Left lung (tissue), 10 donors: ENCODE data around the gene ZC3H7A. TPM values are rescaled to one million over a fixed set of nuclear protein-coding genes. Genes with fewer than 3 reads are reported as not detected.

Experiments used
- ATAC-seq: fragments of 200-7000 bp; cut with Tn5 transposase; one replicate; pipeline ENCODE4 v1.9.1; 2020; ENCODE audit warnings: moderate library complexity
- DNase-seq, 4 donors: peaks; one replicate each; pipeline ENCODE4 v3.0.0-alpha.2; 2013 to 2020
- H3K27ac ChIP-seq, 2 donors: fragments of 200-600 bp; sonication (generic) in 1 of 2; one replicate each; pipeline versions ENCODE4 v1.5.0 to v1.8.0; 2020 to 2021
- H3K27me3 ChIP-seq, 2 donors: fragments of 200-600 bp; sonication (generic) in 1 of 2; one replicate each; pipeline versions ENCODE4 v1.5.0 to v1.8.0; 2020 to 2021
- H3K36me3 ChIP-seq, 2 donors: fragments of 200-600 bp; sonication (generic) in 1 of 2; one replicate each; pipeline versions ENCODE4 v1.5.0 to v1.8.0; 2020 to 2021
- H3K4me1 ChIP-seq, 2 donors: fragments of 200-600 bp; one replicate each; pipeline ENCODE4 v1.8.0; 2021
- H3K4me3 ChIP-seq, 2 donors: fragments of 200-600 bp; sonication (generic) in 1 of 2; one replicate each; pipeline versions ENCODE4 v1.5.0 to v1.8.0; 2020 to 2021; ENCODE audit warnings: mild to moderate bottlenecking in 1 of 2
- H3K9me3 ChIP-seq, 2 donors: fragments of 200-600 bp; sonication (generic) in 1 of 2; one replicate each; pipeline versions ENCODE4 v1.5.0 to v1.8.0; 2020 to 2021
- CTCF ChIP-seq, 2 donors: fragments of 200-600 bp; sonication (generic) in 1 of 2; IDR thresholded peaks; one replicate each; pipeline versions ENCODE4 v1.5.0 to v1.8.0; 2021; ENCODE audit warnings: antibody characterized with exemption in 2 of 2
- intact Hi-C, 2 donors: fragments of 100-400 bp; cut with DNase I; formaldehyde crosslinking; loops; one replicate each; pipeline versions ENCODE4 v1.11.2 to v1.14.2; 2022
- polyA plus RNA-seq, 6 donors: library from polyadenylated mRNA; unstranded; fragments of 120-200 nt; gene quantifications; one replicate each; pipeline ENCODE4 v1.2.1, GENCODE V29; 2013; ENCODE audit not compliant: insufficient read length in 6 of 6
- total RNA-seq, 2 donors: library from RNA; stranded (reverse); fragmentation: NEBNext Ultra II Directional; extraction: Animal tissue kit (Norgen Biotek cat#: 25700); gene quantifications; one replicate each; pipeline ENCODE4 v1.2.1, GENCODE V29; 2021
- donor health status: DM: no; HTN: yes; CAD: no.
- donor health status: DM: no; HTN: no; CAD: no.

ZC3H7A gene
- total and polyA plus RNA-seq, 8 donors, result 48.3 to 139 (median 106) TPM

GRCh38 chr16:11774065-11774626 is 22.9 kb downstream of the ZC3H7A start:
- intact Hi-C loops, result loop anchor here in 1 of 2 donors (10.0 kb wide), 1 partner anchor 71 kb away; no protein-coding TSS in a partner anchor
- Histone ChIP-seq H3K4me3 (no peak overlapping the region), H3K27me3 (no peaks in the 10 kb centered on the region), H3K9me3 (no peaks in the 10 kb centered on the region), H3K27ac (no peak overlapping the region), H3K36me3 (peaks cover 0 to 98% of the 10 kb centered on the region in 2 donors), H3K4me1 (peaks cover 0 to 6% of the 10 kb centered on the region in 2 donors)
- no peak for DNase-seq
- no peak for ATAC-seq
- no peak for TF ChIP-seq CTCF (IDR thresholded peaks at IDR 0.05)

- Histone ChIP-seq H3K36me3 (peaks cover 0 to 98% of the 10 kb centered on the region in 2 donors), H3K9me3 (no peaks in the 10 kb centered on the region), H3K27ac (peak overlapping the region in 1 of 2 donors; percentile 66), H3K4me1 (peaks cover 0 to 12% of the 10 kb centered on the region in 2 donors), H3K4me3 (no peak overlapping the region), H3K27me3 (no peaks in the 10 kb centered on the region)
- DNase-seq (no peak), ATAC-seq (no peak)
- TF ChIP-seq CTCF (IDR thresholded peaks at IDR 0.05), result no peak
- intact Hi-C loops, result no loop called here
Observed at GRCh38 chr16:11768849-11769248, 28.2 kb downstream of the ZC3H7A start.

DNA sequence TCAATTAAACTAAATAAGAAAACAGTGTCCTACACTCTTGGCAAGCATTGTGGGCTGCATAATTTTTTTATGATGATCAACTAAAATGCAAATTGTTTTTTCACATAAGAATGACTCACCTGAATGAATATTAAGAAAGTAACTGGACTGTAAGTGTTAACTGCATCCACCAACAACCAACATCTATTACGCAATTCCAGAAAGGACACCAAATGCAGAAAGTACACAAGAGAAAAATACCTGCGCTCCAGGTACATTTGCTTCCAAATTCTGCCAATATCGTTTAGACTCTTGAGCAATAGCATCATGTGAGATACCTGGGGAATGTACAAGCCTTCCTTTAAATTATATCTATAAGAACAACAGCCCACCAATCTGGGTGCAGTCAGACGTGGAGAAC is 34.6 kb downstream of the ZC3H7A start:
- peaks cover 6 to 98% of the 10 kb centered on the region in 2 donors for H3K36me3 ChIP-seq
- no peak overlapping the region for H3K27ac ChIP-seq
- TF ChIP-seq CTCF (IDR thresholded peaks at IDR 0.05), result no peak
- H3K4me1 ChIP-seq, result peaks cover 4 to 20% of the 10 kb centered on the region in 2 donors
- H3K27me3 ChIP-seq, result no peaks in the 10 kb centered on the region
- DNase-seq (no peak), ATAC-seq (no peak)
- H3K9me3 ChIP-seq, result no peaks in the 10 kb centered on the region
- H3K4me3 ChIP-seq, result no peak overlapping the region
- intact Hi-C loops, result no loop called here

- Histone ChIP-seq H3K27me3 (no peaks in the 10 kb centered on the region), H3K4me3 (no peak overlapping the region), H3K4me1 (peaks cover 4 to 20% of the 10 kb centered on the region in 2 donors), H3K36me3 (peaks cover 6 to 98% of the 10 kb centered on the region in 2 donors), H3K9me3 (no peaks in the 10 kb centered on the region), H3K27ac (no peak overlapping the region)
- no peak for ATAC-seq
- intact Hi-C loops, result no loop called here
- no peak for TF ChIP-seq CTCF (IDR thresholded peaks at IDR 0.05)
- DNase-seq, result no peak
Observed at GRCh38 chr16:11759997-11760396, 37.1 kb downstream of the ZC3H7A start.

DNA sequence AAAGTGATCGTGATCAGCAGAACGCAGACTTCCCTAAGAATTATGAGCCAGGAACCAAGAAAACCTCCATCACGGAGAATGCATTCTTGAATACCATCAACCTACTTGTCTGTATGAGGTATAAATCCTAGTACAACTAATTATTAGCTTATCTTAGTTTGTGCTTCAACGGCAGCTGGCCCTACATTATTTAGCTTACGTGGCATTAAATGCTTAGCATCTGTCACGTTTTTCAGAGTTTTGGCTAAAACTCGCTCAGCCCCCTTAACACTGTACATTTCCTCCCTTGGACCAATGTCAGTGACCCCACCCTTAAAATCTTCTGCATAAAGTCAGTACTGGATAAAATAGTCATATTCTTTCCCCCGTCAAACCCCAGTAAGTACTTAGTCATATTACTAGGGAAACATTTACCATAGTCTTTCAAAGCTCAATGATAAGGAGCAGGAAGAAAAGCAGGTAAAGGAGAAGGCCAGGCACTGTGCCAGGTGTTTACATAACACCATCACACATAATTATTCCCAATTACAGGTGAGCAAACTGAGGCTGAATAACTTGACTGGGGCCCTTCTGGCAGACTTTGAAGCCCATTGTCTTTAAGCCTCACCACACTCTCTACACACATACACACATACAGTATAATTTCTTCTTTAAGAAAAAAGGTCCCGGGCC is 37.8 kb downstream of the ZC3H7A start:
- intact Hi-C loops, result no loop called here
- ATAC-seq, result peak; percentile 17
- no peak for TF ChIP-seq CTCF (IDR thresholded peaks at IDR 0.05)
- Histone ChIP-seq H3K4me3 (no peak overlapping the region), H3K27ac (no peak overlapping the region), H3K36me3 (peaks cover 6 to 98% of the 10 kb centered on the region in 2 donors), H3K27me3 (no peaks in the 10 kb centered on the region), H3K4me1 (peaks cover 4 to 20% of the 10 kb centered on the region in 2 donors), H3K9me3 (no peaks in the 10 kb centered on the region)
- no peak for DNase-seq
